Esophagus squamous epithelium (tissue), 4 donors: ENCODE results near the gene GMEB2.

ENCODE experiments used
- CTCF ChIP-seq, 6 experiments: fragments of 450-650 bp in 4 of 6; fragments of 200-600 bp in 2 of 6; sonication (generic) in 2 of 6; IDR thresholded peaks; one replicate each; pipeline ENCODE4 v1.5.1; 2016 to 2019; ENCODE audit warnings: antibody characterized with exemption in 6 of 6, mild to moderate bottlenecking in 4 of 6, moderate library complexity in 4 of 6
- POLR2A ChIP-seq, 4 donors: fragments of 450-650 bp; IDR thresholded peaks; one replicate each; pipeline ENCODE4 v1.6.1; 2017; ENCODE audit warnings: antibody characterized with exemption in 4 of 4, mild to moderate bottlenecking in 4 of 4, moderate library complexity in 3 of 4

GRCh38 chr20:63610581-63611435 lies 16.1 kb downstream of the GMEB2 start:
- no peak for TF ChIP-seq CTCF (IDR thresholded peaks at IDR 0.05)
- no peak for TF ChIP-seq POLR2A (IDR thresholded peaks at IDR 0.05)
